ENCODE measurements around the gene PIPOX.

GRCh38 chr17:29063992-29064391 lies 21.1 kb downstream of the PIPOX start:
- TF ChIP-seq CTCF (IDR thresholded peaks at IDR 0.05), result no peak
- TF ChIP-seq POLR2AphosphoS5 (IDR thresholded peaks at IDR 0.05), result no peak
